Embryonic facial prominence (tissue), 1 donor: ENCODE data around the gene ATP6AP2.
A peak's percentile ranks its signal among the peaks of the same experiment; 100 is the strongest.
"Not testable (repeated sequence)": the region's sequence is repeated elsewhere in the genome, so short reads cannot be mapped to it uniquely, and the experiment has no call there.

ENCODE experiments used
- DNase-seq: peaks from one replicate; pipeline ENCODE4 v3.0.0-alpha.2; 2016; ENCODE audit errors: extremely low spot score

The ATP6AP2 gene, protein sequence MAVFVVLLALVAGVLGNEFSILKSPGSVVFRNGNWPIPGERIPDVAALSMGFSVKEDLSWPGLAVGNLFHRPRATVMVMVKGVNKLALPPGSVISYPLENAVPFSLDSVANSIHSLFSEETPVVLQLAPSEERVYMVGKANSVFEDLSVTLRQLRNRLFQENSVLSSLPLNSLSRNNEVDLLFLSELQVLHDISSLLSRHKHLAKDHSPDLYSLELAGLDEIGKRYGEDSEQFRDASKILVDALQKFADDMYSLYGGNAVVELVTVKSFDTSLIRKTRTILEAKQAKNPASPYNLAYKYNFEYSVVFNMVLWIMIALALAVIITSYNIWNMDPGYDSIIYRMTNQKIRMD

GRCh38 chrX:40580537-40581335 is at the start of gene ATP6AP2:
Gene ATP6AP2 (plus strand): TSS chrX:40580970. CDS start chrX:40581066, 96 bp downstream.
- DNase-seq: peak; percentile 86

DNA sequence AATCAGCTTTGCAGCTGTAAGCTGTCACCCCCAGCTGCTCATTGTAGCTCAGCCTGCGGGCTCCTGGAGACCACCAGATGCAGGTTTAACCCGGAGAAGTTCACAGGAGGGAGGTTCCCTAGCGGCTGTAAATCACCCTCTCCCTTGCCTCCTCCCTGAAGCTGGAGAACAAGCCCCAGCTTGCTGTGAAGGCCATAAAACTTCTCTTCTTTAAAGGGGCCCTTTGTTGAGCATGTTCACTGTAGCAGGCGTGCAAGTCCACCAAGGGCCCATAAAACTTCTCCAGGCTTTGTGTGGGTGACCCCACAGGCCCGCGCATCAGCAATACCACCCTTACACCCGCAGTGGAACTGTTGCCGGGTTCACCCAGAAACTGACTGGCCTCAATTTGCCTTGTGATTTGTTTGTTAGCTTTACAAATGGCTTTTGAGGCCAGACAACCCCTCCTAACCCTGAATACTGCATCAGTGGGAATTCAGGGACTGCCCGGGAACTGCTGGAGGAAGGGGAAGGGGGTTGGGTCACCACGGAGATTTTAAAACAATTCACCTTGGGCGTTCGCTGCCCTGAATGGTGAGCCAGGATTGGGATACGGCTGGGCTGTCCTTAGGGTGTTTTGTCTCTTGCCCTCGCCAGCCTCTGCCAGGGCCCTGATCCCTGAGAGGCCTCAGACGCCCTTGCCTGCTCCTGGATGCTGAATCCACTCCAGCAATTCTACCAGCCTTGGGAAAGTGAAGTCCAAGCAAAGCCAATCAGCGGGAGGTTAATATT is 49.5 kb upstream of the ATP6AP2 start:
- DNase-seq: no peak

GRCh38 chrX:40537310-40537709 is 43.5 kb upstream of the ATP6AP2 start:
- no peak for DNase-seq

DNA sequence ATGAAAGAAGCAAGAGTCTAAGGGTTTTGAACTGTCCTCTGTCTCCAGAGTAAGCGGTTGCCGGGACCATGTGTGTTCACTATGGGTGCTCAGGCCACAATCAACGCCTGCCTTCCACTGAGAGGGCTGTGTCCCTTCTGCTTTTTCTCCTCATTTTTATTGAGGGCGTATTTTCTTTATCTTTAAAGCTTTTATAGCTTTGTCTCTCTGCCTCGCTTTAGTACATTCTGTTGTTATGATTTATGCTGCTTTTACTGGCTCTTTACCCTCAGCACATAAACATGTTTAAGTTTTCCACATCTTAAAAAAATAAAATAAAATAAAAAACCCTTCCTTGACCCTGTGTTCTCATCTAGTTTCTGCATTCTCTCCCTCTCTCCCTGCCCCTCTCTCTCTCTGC is 42.4 kb upstream of the ATP6AP2 start:
- DNase-seq: no peak

DNA sequence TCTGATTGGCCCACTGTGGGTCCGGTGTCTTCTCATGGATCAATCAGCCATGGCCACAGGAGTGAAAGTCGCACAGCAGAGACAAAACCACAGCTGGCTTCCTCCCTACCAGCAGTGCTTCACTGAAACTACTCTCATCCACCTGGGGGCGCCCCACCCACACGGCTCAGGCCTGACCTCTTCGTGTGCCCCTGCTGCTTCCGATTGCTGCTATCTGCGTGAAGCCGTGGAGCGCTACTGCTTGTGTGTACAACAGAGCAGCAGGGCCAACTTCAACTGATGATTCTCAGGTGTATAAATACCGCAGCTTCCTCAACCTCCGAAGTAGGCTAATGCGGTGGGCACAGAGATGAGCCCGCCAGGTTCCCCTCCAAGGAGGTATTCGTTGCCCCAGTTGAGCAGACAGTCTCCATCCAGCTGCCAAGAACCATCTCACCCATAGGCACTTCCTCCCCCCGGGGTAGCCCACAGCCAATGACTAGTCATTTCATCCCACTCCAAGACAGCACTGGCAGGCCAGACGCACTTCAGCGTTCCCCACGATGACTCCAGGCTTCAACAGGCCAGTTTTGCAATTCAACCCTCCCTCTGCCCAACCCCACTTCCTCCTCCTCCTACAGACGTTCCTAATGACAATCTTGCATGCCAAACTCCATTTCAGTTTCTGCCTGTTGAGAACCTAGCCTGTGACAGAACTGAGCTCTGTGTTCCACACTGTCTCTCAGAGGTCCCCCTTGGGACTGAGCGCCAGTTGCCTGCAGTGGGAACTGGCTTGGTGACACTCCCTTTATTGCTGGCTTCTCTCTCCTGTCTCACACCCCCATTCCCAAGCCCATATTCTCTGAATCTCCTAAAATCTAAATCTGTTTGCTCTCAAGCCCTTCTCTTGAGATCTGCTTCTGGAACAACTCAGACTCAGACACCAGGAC is 41.3 kb upstream of the ATP6AP2 start:
- DNase-seq: no peak

DNA sequence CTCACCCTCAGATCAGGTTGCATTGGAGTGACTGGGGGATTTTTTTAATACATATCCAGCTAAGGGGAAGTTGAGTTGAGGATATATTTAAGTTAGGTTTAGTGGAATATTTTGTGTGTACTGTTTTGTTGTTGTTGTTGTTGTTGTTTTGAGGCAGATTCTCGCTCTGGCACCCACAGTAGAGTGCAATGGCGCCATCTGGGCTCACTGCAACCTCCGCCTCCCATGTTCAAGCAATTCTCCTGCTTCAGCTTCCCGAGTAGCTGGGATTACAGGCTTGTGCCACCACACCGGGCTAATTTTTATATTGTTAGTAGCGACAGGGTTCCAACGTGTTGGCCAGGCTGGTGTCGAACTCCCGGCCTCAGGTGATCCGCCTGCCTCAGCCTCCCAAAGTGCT is 38.6 kb upstream of the ATP6AP2 start:
- no peak for DNase-seq

DNA sequence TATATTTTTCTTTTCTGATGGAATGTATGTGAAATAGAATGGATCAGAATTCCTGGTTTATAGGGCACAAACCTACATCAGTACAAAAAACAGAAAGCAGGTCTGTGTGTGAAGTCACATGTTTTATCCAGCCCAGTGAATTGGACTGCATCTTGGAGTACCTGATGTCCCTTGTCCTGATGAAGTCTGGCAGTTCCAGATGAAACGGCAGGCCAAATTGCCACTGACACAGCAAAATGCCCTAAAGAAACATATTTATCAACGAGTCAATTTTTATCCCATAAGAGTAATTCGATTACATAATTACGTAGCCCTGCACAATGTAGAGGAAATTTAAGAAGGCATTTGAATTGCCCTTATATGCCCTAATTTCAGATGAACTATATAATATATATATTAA is 37.8 kb upstream of the ATP6AP2 start:
- no peak for DNase-seq

- DNase-seq: peak; percentile 19
These were observed 37.0 kb upstream of the ATP6AP2 start for GRCh38 chrX:40543661-40544328.

GRCh38 chrX:40544343-40545266 is 36.2 kb upstream of the ATP6AP2 start:
- DNase-seq: no peak

DNA sequence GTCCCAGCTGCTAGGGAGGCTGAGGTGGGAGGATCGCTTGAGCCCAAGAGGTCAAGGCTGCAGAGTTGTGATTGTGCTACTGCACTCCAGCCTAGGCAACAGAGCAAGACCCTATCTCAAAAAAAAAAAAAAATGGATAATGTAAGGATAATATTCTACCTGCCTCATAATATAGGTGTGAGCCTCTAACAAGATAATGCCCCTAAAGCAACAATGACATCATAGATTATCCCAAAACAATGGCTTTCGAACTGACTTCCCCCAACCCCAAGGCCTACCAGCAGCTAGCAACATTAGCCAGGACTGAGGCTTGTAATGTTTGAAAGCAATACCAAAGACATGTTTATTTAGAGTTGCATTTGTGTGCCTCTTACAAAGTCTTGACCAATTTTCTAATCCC is 33.9 kb upstream of the ATP6AP2 start:
- no peak for DNase-seq

DNA sequence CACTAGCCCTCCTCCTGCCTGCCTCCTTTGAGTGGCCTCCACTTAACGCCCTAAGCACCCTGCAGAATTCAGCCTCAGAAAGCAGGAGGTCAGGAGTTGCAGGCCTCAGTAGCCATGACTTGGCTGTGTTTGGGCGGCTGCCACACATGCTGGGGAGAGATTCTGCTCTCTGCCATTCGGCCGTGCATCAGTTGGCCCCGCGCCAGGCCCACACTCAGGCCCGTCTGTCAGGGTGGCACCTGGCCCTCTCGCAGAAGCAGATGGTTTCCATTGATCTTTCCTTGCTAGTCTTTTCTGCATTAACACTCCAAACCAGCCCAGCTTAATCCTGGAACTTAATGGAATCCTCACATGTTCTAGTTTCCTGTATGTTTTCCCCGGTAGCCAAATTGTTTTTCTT is 30.7 kb upstream of the ATP6AP2 start:
- DNase-seq: no peak

- DNase-seq: no peak
These were observed 28.0 kb upstream of the ATP6AP2 start for GRCh38 chrX:40552768-40553167.

DNA sequence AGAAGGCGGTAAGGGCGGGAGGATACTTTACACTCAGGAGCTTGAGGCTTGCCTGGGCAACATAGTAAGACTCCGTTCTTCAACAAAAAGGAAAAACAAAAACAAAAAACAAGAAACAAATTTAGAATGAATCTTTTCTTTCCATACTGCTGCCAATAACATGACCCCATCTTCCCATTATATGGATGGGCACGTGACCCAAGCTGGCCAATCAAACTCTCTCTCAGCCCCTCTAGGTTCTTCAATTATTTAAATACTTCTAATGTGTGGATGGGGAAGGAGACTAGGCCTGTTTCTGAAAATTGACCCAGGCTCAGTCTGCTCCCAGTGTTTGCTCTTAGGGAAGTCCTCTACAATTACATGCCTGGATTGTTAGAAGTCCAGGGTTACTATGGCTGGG is 22.2 kb upstream of the ATP6AP2 start:
- DNase-seq: no peak

- DNase-seq: no peak
These were observed 17.0 kb upstream of the ATP6AP2 start for GRCh38 chrX:40563784-40564183.

DNA sequence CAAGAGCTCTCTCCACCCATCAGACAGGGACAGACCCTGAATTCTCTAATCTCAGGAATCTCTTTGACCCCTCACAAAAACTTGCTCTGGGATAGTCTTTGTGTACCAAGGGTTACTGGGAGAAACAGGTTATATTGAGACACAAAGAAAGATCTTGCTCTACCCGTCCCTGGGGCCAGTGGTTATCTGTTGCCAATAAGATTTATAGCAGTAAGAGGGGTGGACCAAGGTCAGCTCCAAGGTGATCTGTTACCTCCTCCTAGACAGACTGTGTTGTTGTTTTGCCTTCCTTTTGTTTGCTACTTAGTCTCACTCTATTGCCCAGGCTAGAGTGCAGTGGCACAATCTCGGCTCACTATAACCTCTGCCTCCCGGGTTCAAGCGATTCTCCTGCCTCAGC is 16.3 kb upstream of the ATP6AP2 start:
- DNase-seq: no peak

- DNase-seq: no peak
These were observed 10.2 kb upstream of the ATP6AP2 start for GRCh38 chrX:40570346-40571093.

DNA sequence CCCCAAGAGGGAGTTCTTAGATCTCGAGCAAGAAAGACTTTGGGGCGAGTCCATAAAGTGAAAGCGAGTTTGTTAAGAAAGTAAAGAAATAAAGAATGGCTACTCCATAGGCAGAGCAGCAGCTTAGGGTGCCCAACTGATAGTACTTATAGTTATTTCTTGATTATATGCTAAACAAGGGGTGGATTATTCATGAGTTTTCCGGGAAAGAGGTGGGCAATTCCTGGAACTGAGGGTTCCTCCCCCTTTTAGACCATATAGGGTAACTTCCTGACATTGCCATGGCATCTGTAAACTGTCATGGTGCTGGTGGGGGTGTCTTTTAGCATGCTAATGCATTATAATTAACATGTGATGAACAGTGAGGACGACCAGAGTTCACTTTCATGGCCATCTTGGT is 9.6 kb upstream of the ATP6AP2 start:
- DNase-seq: not testable (repeated sequence)

GRCh38 chrX:40571600-40571999 is 9.2 kb upstream of the ATP6AP2 start:
- DNase-seq: no peak

DNA sequence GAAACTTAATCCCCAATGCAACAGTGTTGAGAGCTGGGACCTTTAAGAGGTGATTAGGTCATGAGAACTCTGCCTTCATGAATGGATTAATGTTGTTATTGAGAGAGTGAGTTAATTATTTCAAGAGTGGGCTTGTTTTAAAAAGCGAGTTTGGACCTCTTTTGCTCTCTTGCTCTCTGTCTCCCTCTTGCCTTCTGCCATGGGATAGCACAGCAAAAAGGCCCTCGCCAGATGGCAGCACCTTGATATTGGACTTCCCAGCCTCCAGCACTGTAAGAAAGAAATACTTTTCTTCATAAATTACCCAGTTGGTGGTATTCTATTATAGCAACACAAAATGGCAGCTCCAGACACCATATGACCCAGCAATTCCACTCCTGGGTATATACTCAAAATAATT is 7.0 kb upstream of the ATP6AP2 start:
- no peak for DNase-seq
